H1 (cell line): ENCODE measurements around the gene TPT1. TPM values are rescaled to one million over a fixed set of nuclear protein-coding genes. Genes with fewer than 3 reads are reported as not detected.

Experiments used
- CTCF ChIA-PET: fragments of 300-600 bp; sonication (Branson Sonifier 250); formaldehyde crosslinking; loops from one replicate; lab custom pipeline; 2021; ENCODE audit not compliant: partially characterized antibody; lab: Charles Lee
- POLR2A ChIA-PET: fragments of 300-600 bp; sonication (Branson Sonifier 250); formaldehyde crosslinking; loops from one replicate; lab custom pipeline; 2021; ENCODE audit warnings: inconsistent platforms; ENCODE audit not compliant: partially characterized antibody; lab: Charles Lee
- DNase-seq, 2 experiments: peaks; one replicate each; pipeline versions ENCODE4 v3.0.0 to v3.0.0-alpha.2; 2010 to 2022; ENCODE audit warnings: low spot score in 2 of 2, low read depth in 1 of 2, mixed read lengths in 1 of 2
- FAIRE-seq: peaks from 2 replicates; lab custom pipeline; 2011; peaks lifted over from hg19 to GRCh38; lab: Jason Lieb, UNC
- H2AFZ ChIP-seq: 2 replicates; pipeline ENCODE4 v1.8.1; 2012; ENCODE audit warnings: low read length, inconsistent platforms
- H2AK5ac ChIP-seq: 2 replicates; pipeline ENCODE4 v1.6.1; 2013; ENCODE audit warnings: low read depth, low read length
- H2BK120ac ChIP-seq: replicated peaks from 2 replicates; pipeline ENCODE3; 2013; ENCODE audit warnings: low read depth, low read length, inconsistent platforms
- H2BK12ac ChIP-seq: 2 replicates; pipeline ENCODE4 v1.6.1; 2013; ENCODE audit warnings: low read depth, low read length
- H2BK15ac ChIP-seq: 2 replicates; pipeline ENCODE4 v1.6.1; 2013; ENCODE audit warnings: low read length
- H2BK20ac ChIP-seq: 2 replicates; pipeline ENCODE4 v1.6.1; 2013; ENCODE audit warnings: low read length
- H2BK5ac ChIP-seq: 2 replicates; pipeline ENCODE4 v1.6.1; 2013; ENCODE audit warnings: low read depth, low read length
- H3K14ac ChIP-seq: 2 replicates; pipeline ENCODE4 v1.6.1; 2013; ENCODE audit warnings: inconsistent platforms; ENCODE audit not compliant: insufficient read length
- H3K18ac ChIP-seq: 2 replicates; pipeline ENCODE4 v1.6.1; 2013; ENCODE audit warnings: low read length; ENCODE audit errors: extremely low read depth
- H3K23ac ChIP-seq: 2 replicates; pipeline ENCODE4 v1.6.1; 2013; ENCODE audit warnings: inconsistent platforms; ENCODE audit not compliant: insufficient read length
- H3K23me2 ChIP-seq: 2 replicates; pipeline ENCODE4 v1.6.1; 2013; ENCODE audit warnings: low read depth, low read length
- H3K27ac ChIP-seq: 2 replicates; pipeline ENCODE4 v1.6.1; 2011; ENCODE audit warnings: low read depth, low read length, inconsistent platforms
- H3K27me3 ChIP-seq, 4 experiments: replicated peaks in 1 of 4; 1 replicate in 1 of 4; 2 replicates in 3 of 4; pipeline versions ENCODE4 v1.6.1 to v1.8.1; 2011 to 2013; ENCODE audit warnings: low read length in 3 of 4, mild to moderate bottlenecking in 3 of 4, inconsistent platforms in 2 of 4, mixed read lengths in 2 of 4, moderate library complexity in 1 of 4; ENCODE audit not compliant: control insufficient read depth in 3 of 4, insufficient read depth in 3 of 4; ENCODE audit errors: extremely low read depth in 1 of 4
- H3K36me3 ChIP-seq, 4 experiments: 2 replicates each; pipeline versions ENCODE4 v1.6.1 to v1.8.1; 2011 to 2013; ENCODE audit warnings: mild to moderate bottlenecking in 4 of 4, low read length in 3 of 4, moderate library complexity in 2 of 4, control low read depth in 1 of 4, inconsistent platforms in 1 of 4; ENCODE audit not compliant: insufficient read depth in 4 of 4, control insufficient read depth in 2 of 4
- H3K4ac ChIP-seq: replicated peaks from 2 replicates; pipeline ENCODE3; 2013; ENCODE audit warnings: low read length, low read depth, mixed read lengths, inconsistent platforms; ENCODE audit not compliant: insufficient read length
- H3K4me1 ChIP-seq, 4 experiments: replicated peaks in 1 of 4; 1 replicate in 1 of 4; 2 replicates in 3 of 4; pipeline versions ENCODE4 v1.6.1 to v1.8.1; 2011 to 2013; ENCODE audit warnings: low read length in 3 of 4, inconsistent platforms in 2 of 4, mixed read lengths in 1 of 4; ENCODE audit not compliant: insufficient read depth in 4 of 4, control insufficient read depth in 3 of 4
- H3K4me2 ChIP-seq, 2 experiments: 2 replicates each; pipeline versions ENCODE4 v1.6.1 to v1.8.1; 2011 to 2013; ENCODE audit warnings: low read depth in 2 of 2, low read length in 2 of 2, control low read depth in 1 of 2, inconsistent platforms in 1 of 2, mild to moderate bottlenecking in 1 of 2; ENCODE audit not compliant: insufficient read depth in 1 of 2
- H3K4me3 ChIP-seq, 4 experiments: fragments of 200-600, 300-600 bp in 1 of 4; sonication (generic), shearing (Covaris generic), sonication (Bioruptor Twin) in 1 of 4; 2 replicates each; pipeline versions ENCODE4 v1.5.1 to v1.8.1; 2011 to 2016; ENCODE audit warnings: low read length in 4 of 4, low read depth in 3 of 4, control low read depth in 2 of 4, inconsistent platforms in 2 of 4, mild to moderate bottlenecking in 2 of 4, mixed read lengths in 1 of 4, moderate library complexity in 1 of 4; ENCODE audit not compliant: insufficient read depth in 2 of 4; ENCODE audit errors: extremely low read depth in 1 of 4
- H3K56ac ChIP-seq: replicated peaks from 2 replicates; pipeline ENCODE3; 2013; ENCODE audit warnings: low read depth, mild to moderate bottlenecking, mixed read lengths, low read length, inconsistent platforms; ENCODE audit not compliant: insufficient read length
- H3K79me1 ChIP-seq: 2 replicates; pipeline ENCODE4 v1.6.1; 2013; ENCODE audit warnings: low read depth, low read length, control low read depth
- H3K79me2 ChIP-seq, 2 experiments: 2 replicates each; pipeline versions ENCODE4 v1.6.1 to v1.8.1; 2012 to 2013; ENCODE audit warnings: low read length in 2 of 2, mild to moderate bottlenecking in 2 of 2, inconsistent platforms in 1 of 2; ENCODE audit not compliant: insufficient read depth in 2 of 2, control insufficient read depth in 1 of 2
- H3K9ac ChIP-seq, 4 experiments: replicated peaks in 1 of 4; 1 replicate in 1 of 4; 2 replicates in 3 of 4; pipeline versions ENCODE4 v1.6.1 to v1.8.1; 2011 to 2013; ENCODE audit warnings: low read depth in 3 of 4, low read length in 3 of 4, control low read depth in 2 of 4, mild to moderate bottlenecking in 2 of 4, moderate library complexity in 2 of 4, inconsistent platforms in 1 of 4; ENCODE audit errors: extremely low read depth in 1 of 4
- H3K9me3 ChIP-seq, 2 experiments: 2 replicates each; pipeline versions ENCODE4 v1.6.1 to v1.8.1; 2012 to 2013; ENCODE audit warnings: mild to moderate bottlenecking in 2 of 2, moderate library complexity in 2 of 2, control low read depth in 1 of 2, inconsistent platforms in 1 of 2, low read depth in 1 of 2, low read length in 1 of 2, mixed read lengths in 1 of 2; ENCODE audit not compliant: insufficient read depth in 2 of 2
- H4K20me1 ChIP-seq, 2 experiments: replicated peaks in 1 of 2; 2 replicates each; pipeline versions ENCODE3 to v1.8.1; 2011 to 2013; ENCODE audit warnings: inconsistent platforms in 2 of 2, low read length in 2 of 2, mild to moderate bottlenecking in 1 of 2; ENCODE audit not compliant: insufficient read depth in 2 of 2, control insufficient read depth in 1 of 2
- H4K5ac ChIP-seq: 2 replicates; pipeline ENCODE4 v1.6.1; 2013; ENCODE audit warnings: low read length, low read depth, mixed read lengths, inconsistent platforms; ENCODE audit not compliant: insufficient read length
- H4K8ac ChIP-seq: 2 replicates; pipeline ENCODE4 v1.8.0; 2013; ENCODE audit warnings: mild to moderate bottlenecking, moderate library complexity, low read length, inconsistent platforms; ENCODE audit not compliant: insufficient read depth; ENCODE audit errors: extremely low read depth
- H4K91ac ChIP-seq: replicated peaks from 2 replicates; pipeline ENCODE3; 2013; ENCODE audit warnings: low read length, mixed read lengths, inconsistent platforms; ENCODE audit not compliant: insufficient read length
- CTBP2 ChIP-seq: IDR thresholded peaks from 2 replicates; pipeline ENCODE4 v1.7.0; 2011; ENCODE audit warnings: borderline replicate concordance, mild to moderate bottlenecking, moderate library complexity, mixed read lengths, low read length; ENCODE audit not compliant: insufficient read depth, insufficient read length
- GTF2F1 ChIP-seq: IDR thresholded peaks from 2 replicates; pipeline ENCODE4 v1.6.1; 2012; ENCODE audit warnings: low read depth, low read length, improper control_type of control experiment, borderline replicate concordance
- JUN ChIP-seq: IDR thresholded peaks from 2 replicates; pipeline ENCODE4 v1.6.1; 2011; ENCODE audit warnings: low read depth, mild to moderate bottlenecking, improper control_type of control experiment, low read length
- MAFK ChIP-seq: IDR thresholded peaks from 2 replicates; pipeline ENCODE4 v1.6.1; 2012; ENCODE audit warnings: low read depth, mild to moderate bottlenecking, improper control_type of control experiment, low read length
- RAD21 ChIP-seq, 2 experiments: IDR thresholded peaks in 1 of 2; conservative IDR thresholded peaks in 1 of 2; 2 replicates each; pipeline ENCODE4 v1.6.1; 2011; ENCODE audit warnings: low read depth in 2 of 2, low read length in 2 of 2, improper control_type of control experiment in 1 of 2, inconsistent platforms in 1 of 2, mild to moderate bottlenecking in 1 of 2, moderate library complexity in 1 of 2
- SP4 ChIP-seq: IDR thresholded peaks from 2 replicates; pipeline ENCODE4 v1.6.1; 2012; ENCODE audit warnings: low read length, inconsistent platforms
- TCF12 ChIP-seq: IDR thresholded peaks from 2 replicates; pipeline ENCODE4 v1.6.1; 2011; ENCODE audit warnings: low read depth, mild to moderate bottlenecking, low read length
- YY1 ChIP-seq: IDR thresholded peaks from 2 replicates; pipeline ENCODE4 v1.6.1; 2011; ENCODE audit warnings: low read depth, mild to moderate bottlenecking, low read length
- ZNF274 ChIP-seq: IDR thresholded peaks from 2 replicates; pipeline ENCODE4 v1.7.0; 2012; ENCODE audit warnings: low read length, borderline replicate concordance; ENCODE audit errors: extremely low read depth
- WGBS, 2 experiments: shearing (Covaris generic) in 1 of 2; methylation state at CpG; one replicate each; pipeline versions ENCODE4 v1.1.6 to v1.1.7; 2013 to 2015; ENCODE audit warnings: low lambda C conversion rate in 2 of 2, mixed read lengths in 2 of 2, inconsistent platforms in 1 of 2, low coverage in 1 of 2, missing lambda C conversion rate in 1 of 2; ENCODE audit not compliant: insufficient replicate concordance in 2 of 2, insufficient coverage in 1 of 2, insufficient read length in 1 of 2; ENCODE audit errors: extremely low coverage in 1 of 2, missing lambda C conversion rate in 1 of 2; 5-methylcytosine and 5-hydroxymethylcytosine counted together
- polyA plus RNA-seq, 7 experiments: library from polyadenylated mRNA; depleted of rRNA in 3 of 7; stranded (reverse) in 5 of 7; unstranded in 2 of 7; fragments of >200 nt in 5 of 7; fragments of 200-250 nt in 2 of 7; gene quantifications; 1 replicate in 5 of 7; 2 replicates in 1 of 7; 4 replicates in 1 of 7; pipeline versions ENCODE4 v1.2.1 to v1.2.3, GENCODE V29; 2011 to 2013; ENCODE audit warnings: missing spikeins in 2 of 7, mixed read lengths in 2 of 7
- total RNA-seq: library from RNA; stranded (reverse); fragmentation: NEBNext Ultra II Directional; extraction: Animal tissue kit (Norgen Biotek cat#: 25700); gene quantifications from 2 replicates; pipeline ENCODE4 v1.2.1, GENCODE V29; 2021

TPT1 gene
- total and polyA plus RNA-seq, 2 of the 8 experiments (the other 6 are each of a cell fraction or from before 2014, with no cell fraction given): 2,245 to 2,279 TPM

DNA sequence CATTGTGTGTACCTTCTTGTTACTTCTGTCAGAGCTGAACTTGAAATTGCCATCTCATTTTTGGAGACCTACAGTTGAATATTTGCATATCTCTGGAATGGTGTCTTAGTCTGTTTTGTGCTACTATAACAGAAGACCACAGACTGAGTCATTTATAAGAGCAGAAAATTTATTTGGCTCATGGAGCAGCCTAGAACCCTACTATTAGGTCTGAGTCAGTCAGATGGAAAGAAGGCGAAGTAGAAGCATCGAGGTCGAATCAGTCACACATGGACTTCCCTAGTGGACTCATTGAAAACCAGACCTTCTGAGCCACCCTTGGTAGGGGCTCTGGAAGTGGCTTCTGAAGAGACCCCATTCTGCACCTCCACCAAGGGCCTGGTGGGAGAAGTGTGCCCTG is 33.9 kb upstream of the TPT1 start:
- Histone ChIP-seq H3K9ac (no peak overlapping the region), H3K79me1 (no peaks in the 10 kb centered on the region), H4K8ac (no peak overlapping the region), H3K23ac (no peak overlapping the region), H2BK120ac (no peak overlapping the region), H3K36me3 (no peaks in the 10 kb centered on the region; a peak in 1 of 8 replicates), H2BK20ac (no peak overlapping the region), H3K79me2 (no peaks in the 10 kb centered on the region), H3K4me2 (no peak overlapping the region), H2BK15ac (no peak overlapping the region), H2BK5ac (no peak overlapping the region), H3K27ac (no peak overlapping the region), H4K91ac (no peak overlapping the region), H2AFZ (no peak overlapping the region), H3K4me1 (peaks cover 0 to 2% (median under 1%) of the 10 kb centered on the region in 4 experiments; a peak in 4 of 7 replicates), H4K5ac (no peak overlapping the region), H3K9me3 (no peaks in the 10 kb centered on the region), H3K23me2 (no peaks in the 10 kb centered on the region), H3K27me3 (no peaks in the 10 kb centered on the region), H2AK5ac (no peak overlapping the region), H2BK12ac (no peak overlapping the region), H3K4me3 (no peak overlapping the region), H3K18ac (no peak overlapping the region), H3K14ac (no peak overlapping the region), H4K20me1 (peaks cover 0 to 2% of the 10 kb centered on the region in 2 experiments), H3K4ac (no peak overlapping the region), H3K56ac (no peak overlapping the region)
- no peak for TF ChIP-seq RAD21 (IDR thresholded peaks at IDR 0.05 in 1 of 2, conservative IDR thresholded peaks at IDR 0.05 in 1 of 2; ENCODE audit: low read depth in 2 of 2, low read length in 2 of 2)
- no peak for TF ChIP-seq SP4
- TF ChIP-seq TCF12: no peak
- no peak for TF ChIP-seq CTBP2
- TF ChIP-seq GTF2F1: no peak
- TF ChIP-seq YY1: no peak
- no peak for TF ChIP-seq MAFK
- no peak for TF ChIP-seq ZNF274
- TF ChIP-seq JUN: no peak
- ChIA-PET CTCF (interaction anchor here (0.9 to 12.3 kb wide), 3 partner anchors 9 to 121 kb away, joined by 3 to 164 read pairs (median 3); no protein-coding TSS in a partner anchor), POLR2A (no interaction called here)
- no peak for DNase-seq
- 79% methylated on average over 3 of the region's 3 CpGs; no CpG with 5 or more reads in 1 of the 2 experiments for WGBS, 2 experiments
- no peak for FAIRE-seq
